Ascending aorta (tissue), 2 donors: Measurements from ENCODE around the gene MARK4. TPM values are rescaled to one million over a fixed set of nuclear protein-coding genes. Genes with fewer than 3 reads are reported as not detected.

Source experiments
- DNase-seq, 2 donors: peaks; one replicate each; pipeline ENCODE4 v3.0.0-alpha.2; 2019; ENCODE audit warnings: low spot score in 2 of 2
- H3K27ac ChIP-seq, 2 donors: fragments of 200-600 bp; sonication (generic); one replicate each; pipeline ENCODE4 v1.5.1; 2016 to 2017; ENCODE audit warnings: mild to moderate bottlenecking in 1 of 2
- H3K27me3 ChIP-seq: fragments of 200-600 bp; sonication (generic); one replicate; pipeline ENCODE4 v1.5.1; 2017
- H3K36me3 ChIP-seq, 2 donors: fragments of 200-600 bp; sonication (generic); one replicate each; pipeline ENCODE4 v1.5.1; 2016
- H3K4me1 ChIP-seq, 2 donors: fragments of 200-600 bp; sonication (generic); one replicate each; pipeline ENCODE4 v1.5.1; 2016 to 2017; ENCODE audit warnings: mild to moderate bottlenecking in 1 of 2
- H3K4me3 ChIP-seq, 2 donors: fragments of 200-600 bp; sonication (generic); one replicate each; pipeline ENCODE4 v1.5.1; 2016 to 2017; ENCODE audit warnings: mild to moderate bottlenecking in 1 of 2
- H3K9me3 ChIP-seq, 2 donors: fragments of 200-600 bp; sonication (generic); one replicate each; pipeline ENCODE4 v1.5.1; 2016
- CTCF ChIP-seq, 3 experiments: fragments of 200-600 bp in 2 of 3; fragments of 450-650 bp in 1 of 3; sonication (generic) in 2 of 3; IDR thresholded peaks; one replicate each; pipeline ENCODE4 v1.5.1; 2016 to 2019; ENCODE audit warnings: antibody characterized with exemption in 3 of 3, mild to moderate bottlenecking in 1 of 3, moderate library complexity in 1 of 3
- intact Hi-C: fragments of 100-400 bp; cut with DNase I; formaldehyde crosslinking; loops from one replicate; pipeline ENCODE4 v1.15.1; 2023
- total RNA-seq: library from RNA; depleted of rRNA; stranded (reverse); fragments of >200 nt; gene quantifications from one replicate; pipeline ENCODE4 v1.1.0, GENCODE V29; 2016

Gene MARK4
- total RNA-seq = 22.8 TPM

GRCh38 chr19:45250832-45251451 lies at the start of gene MARK4:
TSS of gene MARK4 (plus strand) at chr19:45251271. CDS start at chr19:45251589, 318 bp downstream.
- peak in 1 of 2 donors; percentile 68 for DNase-seq
- no peaks in the 10 kb centered on the region for H3K36me3 ChIP-seq
- peaks cover 2 to 26% of the 10 kb centered on the region in 2 donors for H3K4me1 ChIP-seq
- H3K9me3 ChIP-seq = no peaks in the 10 kb centered on the region
- peak within 1 kb of the TSS; percentile 83 to 99 for H3K4me3 ChIP-seq
- TF ChIP-seq CTCF (IDR thresholded peaks at IDR 0.05) = no peak
- peak within 1 kb of the TSS; percentile 58 to 65 for H3K27ac ChIP-seq
- no peaks in the 10 kb centered on the region for H3K27me3 ChIP-seq
- intact Hi-C loops = loop anchor here (2.0 to 10.0 kb wide), 4 partner anchors 72 to 254 kb away; partner anchors contain the start of genes BLOC1S3, NKPD1, TRAPPC6A and VASP

GRCh38 chr19:45202637-45203036 lies 48.4 kb upstream of the MARK4 start:
- H3K4me1 ChIP-seq = no peaks in the 10 kb centered on the region
- no peak for DNase-seq
- no peak for TF ChIP-seq CTCF (IDR thresholded peaks at IDR 0.05)
- H3K4me3 ChIP-seq = no peak overlapping the region
- no peaks in the 10 kb centered on the region for H3K9me3 ChIP-seq
- H3K27me3 ChIP-seq = no peaks in the 10 kb centered on the region
- no peaks in the 10 kb centered on the region for H3K36me3 ChIP-seq
- no peak overlapping the region for H3K27ac ChIP-seq
- intact Hi-C loops = no loop called here

GRCh38 chr19:45205810-45206209 lies 45.3 kb upstream of the MARK4 start:
- Histone ChIP-seq H3K27me3 (no peaks in the 10 kb centered on the region), H3K9me3 (no peaks in the 10 kb centered on the region), H3K4me3 (no peak overlapping the region), H3K27ac (no peak overlapping the region), H3K36me3 (no peaks in the 10 kb centered on the region), H3K4me1 (no peaks in the 10 kb centered on the region)
- no peak for DNase-seq
- intact Hi-C loops = no loop called here
- TF ChIP-seq CTCF (IDR thresholded peaks at IDR 0.05) = no peak

- intact Hi-C loops = no loop called here
- no peaks in the 10 kb centered on the region for H3K36me3 ChIP-seq
- DNase-seq = no peak
- no peak overlapping the region for H3K4me3 ChIP-seq
- no peak for TF ChIP-seq CTCF (IDR thresholded peaks at IDR 0.05)
- no peaks in the 10 kb centered on the region for H3K4me1 ChIP-seq
- H3K27me3 ChIP-seq = no peaks in the 10 kb centered on the region
- H3K27ac ChIP-seq = no peak overlapping the region
- no peaks in the 10 kb centered on the region for H3K9me3 ChIP-seq
Observed at GRCh38 chr19:45206328-45206727, 44.7 kb upstream of the MARK4 start.

GRCh38 chr19:45211751-45212381 lies 39.2 kb upstream of the MARK4 start:
- no peaks in the 10 kb centered on the region for H3K27me3 ChIP-seq
- no peaks in the 10 kb centered on the region for H3K4me1 ChIP-seq
- TF ChIP-seq CTCF (IDR thresholded peaks at IDR 0.05) = no peak
- H3K4me3 ChIP-seq = no peak overlapping the region
- H3K27ac ChIP-seq = peak overlapping the region in 1 of 2 donors; percentile 25
- no peaks in the 10 kb centered on the region for H3K36me3 ChIP-seq
- no peak for DNase-seq
- intact Hi-C loops = no loop called here
- no peaks in the 10 kb centered on the region for H3K9me3 ChIP-seq
